Activated T-helper 1 cell treated with Interleukin-2 at 50 U/mL for 16 hours (primary cell): Measurements from ENCODE around the gene BPIFB4.
"Not testable (repeated sequence)": the region's sequence is repeated elsewhere in the genome, so short reads cannot be mapped to it uniquely, and the experiment has no call there.

Experiments used
- DNase-seq: peaks from one replicate; pipeline ENCODE4 v3.0.0-alpha.2; 2020; ENCODE audit warnings: low read depth

Gene BPIFB4

DNA sequence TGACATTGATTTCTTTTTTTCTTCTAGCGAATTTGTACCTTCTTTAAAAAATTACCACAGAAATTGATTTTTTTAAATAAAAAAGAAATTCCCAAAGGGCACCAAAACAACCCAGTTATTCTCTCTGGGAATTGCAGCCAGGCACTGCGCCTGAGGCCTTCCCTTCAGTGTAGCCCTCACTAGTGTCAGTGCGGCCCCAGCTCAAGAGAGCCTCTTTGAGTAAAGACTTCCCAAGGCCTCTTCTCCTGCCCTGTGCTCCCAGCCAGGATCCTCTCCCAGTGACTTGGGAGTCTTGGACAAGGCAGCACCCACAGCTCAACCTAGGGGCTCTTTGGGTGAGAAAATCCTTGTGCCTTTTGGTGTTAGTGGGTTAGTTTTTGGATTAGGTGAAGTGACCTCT, 41.5 kb downstream of the BPIFB4 start:
- DNase-seq, result no peak

DNA sequence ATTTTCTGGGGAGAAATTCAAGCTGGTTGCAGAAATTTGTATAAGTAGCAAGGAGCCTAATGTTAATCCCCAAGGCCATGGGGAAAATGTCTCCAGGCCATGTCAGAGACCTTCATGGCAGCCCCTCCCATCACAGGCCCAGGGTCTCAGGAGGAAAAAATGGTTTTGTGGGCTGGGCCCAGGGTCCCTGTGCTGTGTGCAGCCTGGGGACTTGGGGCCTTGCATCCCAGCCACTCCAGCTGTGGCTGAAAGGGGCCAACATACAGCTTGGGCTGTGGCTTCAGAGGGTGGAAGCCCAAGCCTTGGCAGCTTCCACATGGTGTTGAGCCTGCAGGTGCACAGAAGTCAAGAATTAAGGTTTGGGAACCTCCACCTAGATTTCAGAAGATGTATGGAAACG, 42.9 kb downstream of the BPIFB4 start:
- DNase-seq, result not testable (repeated sequence)

DNA sequence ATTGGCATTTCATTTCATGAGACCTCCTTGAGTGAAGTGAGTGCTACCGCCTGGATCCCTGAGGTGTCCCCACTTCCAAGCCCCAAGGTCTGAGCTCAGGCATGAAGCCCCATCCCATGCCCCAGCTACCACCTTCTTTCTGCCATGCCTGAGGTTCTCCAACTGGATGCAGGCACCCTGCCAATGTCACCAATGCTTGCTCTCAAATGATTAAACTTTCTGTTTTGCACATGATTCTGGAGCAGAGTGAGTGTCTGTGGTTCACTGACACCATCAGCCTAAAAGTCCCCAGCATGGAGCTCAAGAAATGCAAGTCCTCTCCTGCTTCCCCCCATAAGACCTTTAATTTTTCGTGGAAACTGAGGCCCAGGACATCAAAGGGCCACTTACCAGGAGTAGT, 44.8 kb downstream of the BPIFB4 start:
- DNase-seq, result no peak

DNA sequence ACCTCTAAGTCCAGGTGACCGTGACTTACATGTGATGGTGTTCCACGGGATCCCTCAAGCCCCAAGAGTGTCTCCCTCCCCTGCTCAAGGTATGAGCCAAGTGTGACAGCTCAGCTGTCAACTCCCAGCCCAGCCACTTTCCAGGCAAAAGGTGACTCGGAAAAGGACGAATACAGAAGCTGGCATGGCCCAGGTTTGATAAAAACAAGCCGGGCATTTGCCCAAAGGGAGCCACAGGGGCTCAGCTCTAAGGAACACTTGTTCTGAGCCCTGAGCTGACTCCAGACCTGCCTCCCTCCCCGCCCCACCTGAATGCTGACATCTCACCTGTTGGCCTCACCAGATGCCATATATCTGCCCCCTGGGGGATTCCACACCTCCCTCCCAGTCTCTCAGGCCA, 45.6 kb downstream of the BPIFB4 start:
- no peak for DNase-seq

DNA sequence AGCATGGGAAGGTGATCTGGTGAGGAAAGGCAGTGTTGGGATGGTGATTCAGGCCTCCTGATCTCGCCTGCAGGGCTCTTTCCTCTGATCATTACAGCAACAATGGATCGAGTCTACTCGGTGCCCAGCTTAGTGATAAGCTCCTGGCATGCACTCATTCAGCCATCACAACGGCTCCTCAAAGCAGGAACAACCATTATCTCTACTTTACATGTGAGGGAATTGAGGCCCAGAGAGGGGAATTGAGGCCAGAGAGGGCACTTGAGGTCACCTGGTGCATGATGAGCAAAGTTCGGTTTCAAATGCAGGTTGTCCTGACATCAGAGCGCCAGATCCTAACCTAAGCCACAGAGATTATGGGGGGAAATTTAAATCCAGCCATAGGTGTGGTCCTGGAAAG, 46.5 kb downstream of the BPIFB4 start:
- no peak for DNase-seq

DNA sequence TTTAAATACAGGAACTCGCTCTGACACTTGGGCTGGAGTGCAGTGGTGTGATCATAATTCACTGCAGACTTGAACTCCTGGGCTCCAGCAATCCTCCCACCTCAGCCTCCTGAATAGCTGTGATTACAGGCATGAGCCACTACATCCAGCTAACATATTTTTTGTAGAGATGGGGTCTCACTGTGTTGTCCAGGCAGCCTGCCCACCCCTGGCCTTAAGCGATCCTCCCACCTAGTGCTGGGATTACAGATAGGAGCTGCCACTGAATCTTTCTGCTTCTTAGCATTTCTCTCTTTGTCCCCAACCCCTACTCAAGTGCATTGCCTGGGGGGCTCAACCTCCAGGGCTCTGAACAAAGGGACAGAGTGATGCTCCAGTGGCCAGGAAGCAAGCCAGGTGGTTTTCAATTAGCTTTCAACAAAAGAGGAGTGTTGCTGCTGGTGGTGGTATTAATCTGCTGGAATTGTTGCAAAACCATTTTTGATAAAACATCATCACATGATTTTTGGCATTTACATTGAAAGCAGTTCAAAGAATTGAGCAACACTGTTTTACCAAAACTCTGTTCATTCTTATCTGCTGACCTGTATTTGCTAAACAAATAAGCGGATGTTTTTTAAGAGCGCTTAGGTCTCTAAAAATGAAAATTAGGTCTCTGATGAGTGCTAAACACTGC, 48.1 kb downstream of the BPIFB4 start:
- DNase-seq, result no peak

DNA sequence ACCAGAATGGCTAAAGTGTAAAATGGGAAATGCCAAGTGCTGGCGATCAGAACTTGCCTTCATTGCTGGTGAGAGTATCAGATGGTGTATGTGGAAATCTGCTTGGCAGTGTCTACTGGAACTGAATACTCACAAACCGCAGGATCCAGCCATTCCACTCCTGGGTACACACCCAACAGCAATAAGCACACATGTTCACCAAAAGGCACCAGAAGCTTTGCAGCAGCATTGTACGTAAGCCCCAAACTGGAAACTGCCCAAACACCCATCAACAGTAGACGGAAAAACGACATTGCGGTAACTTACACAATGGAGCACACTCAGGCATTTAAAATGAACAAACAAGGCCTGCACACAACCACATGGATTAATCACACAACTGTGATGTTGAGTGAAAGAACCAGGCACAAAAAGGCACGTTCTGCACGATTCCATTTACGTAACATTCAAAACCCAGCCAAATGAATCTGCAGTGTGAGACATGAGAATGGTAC, 51.2 kb downstream of the BPIFB4 start:
- no peak for DNase-seq

DNA sequence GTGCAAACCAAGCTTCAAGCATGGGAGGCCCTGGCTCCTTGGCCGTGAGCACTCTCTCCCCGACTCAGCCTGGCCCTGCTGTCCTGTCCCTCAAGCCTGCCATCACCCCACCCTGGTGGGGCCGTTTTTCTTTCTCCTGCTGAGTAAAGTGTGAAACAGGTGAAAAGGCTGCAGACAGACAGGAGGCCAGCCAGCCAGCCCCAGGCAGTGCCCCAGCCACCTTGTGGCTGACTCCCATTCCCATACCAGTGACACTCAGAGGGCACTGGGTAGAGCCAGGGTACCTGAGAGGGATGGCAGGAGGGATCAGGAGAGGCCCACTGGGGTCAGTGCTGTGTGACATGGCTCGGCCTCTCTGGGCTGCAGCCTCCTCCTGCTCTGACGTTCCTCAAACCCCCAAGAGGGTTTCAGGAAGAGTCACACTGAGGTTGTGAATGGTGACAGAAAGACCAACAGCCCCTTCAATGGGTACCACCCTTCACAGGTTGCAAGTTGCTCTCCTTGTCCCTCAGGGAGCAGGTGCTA, 52.6 kb downstream of the BPIFB4 start:
- DNase-seq, result no peak

DNA sequence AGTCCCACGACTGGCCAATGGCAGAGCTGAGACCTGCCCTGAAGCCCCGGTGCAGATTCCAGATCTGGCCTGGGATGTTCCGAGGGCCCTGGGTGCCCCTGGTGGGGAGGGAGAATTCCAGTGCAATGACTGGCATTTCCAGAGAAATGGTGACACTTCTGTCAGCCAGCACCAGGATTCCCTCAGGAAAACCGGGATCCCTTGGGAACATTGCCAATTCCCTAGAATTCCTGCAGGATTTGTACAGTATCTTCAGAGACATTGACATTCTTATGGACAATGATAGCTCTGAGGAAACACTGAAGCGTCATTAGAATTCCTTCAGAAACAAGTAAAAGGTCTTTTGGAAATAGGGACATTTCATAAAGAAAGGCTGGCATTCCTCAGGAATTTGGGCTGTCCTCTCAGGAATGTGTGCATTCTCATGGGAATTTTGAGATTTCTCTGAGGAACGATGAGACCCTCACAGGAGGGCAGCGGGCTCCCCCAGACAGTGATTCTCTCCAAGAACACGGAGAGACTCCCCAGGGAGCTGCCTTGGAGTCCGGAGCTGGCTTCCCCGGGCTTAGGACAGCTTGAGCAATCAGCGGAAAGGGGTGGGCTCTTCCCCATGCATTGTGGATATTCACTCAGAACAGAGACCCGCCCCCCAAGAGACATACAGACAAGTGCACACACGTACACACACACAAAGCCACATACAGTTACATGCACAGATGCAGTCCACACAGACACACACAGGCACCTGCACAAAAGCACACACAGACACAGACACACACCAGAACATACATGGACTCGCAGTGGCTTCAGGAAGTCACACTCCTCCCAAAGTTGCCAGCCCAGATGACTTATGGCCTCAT, 53.3 kb downstream of the BPIFB4 start:
- no peak for DNase-seq

DNA sequence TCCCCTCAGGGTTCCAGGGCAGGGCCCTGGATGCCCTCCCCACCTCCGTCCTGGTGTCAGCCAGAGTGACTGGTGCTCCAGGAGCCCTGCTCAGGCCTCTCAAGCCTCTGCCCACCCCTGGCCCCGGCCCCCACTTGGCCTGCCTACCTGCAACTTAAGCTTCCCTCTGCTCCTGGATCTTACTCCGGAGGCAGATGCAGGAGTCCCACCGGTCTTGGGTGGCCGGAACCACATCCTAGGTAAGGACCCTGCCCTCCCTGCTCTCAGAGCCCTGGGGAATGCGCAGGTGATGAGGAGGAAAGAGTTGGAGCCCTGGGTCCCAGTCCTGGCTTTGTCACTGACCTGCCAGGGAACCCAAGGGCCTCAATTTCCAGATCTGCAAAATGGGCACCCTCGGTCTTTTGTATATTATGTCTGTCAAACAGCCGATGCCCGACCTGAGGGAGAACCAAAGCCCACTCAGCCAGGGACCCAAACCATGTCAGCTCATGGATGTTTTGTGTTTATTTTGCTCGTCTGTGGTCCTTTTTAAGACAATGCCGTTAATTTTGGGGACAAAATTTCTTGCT, 54.0 kb downstream of the BPIFB4 start:
- DNase-seq, result no peak

DNA sequence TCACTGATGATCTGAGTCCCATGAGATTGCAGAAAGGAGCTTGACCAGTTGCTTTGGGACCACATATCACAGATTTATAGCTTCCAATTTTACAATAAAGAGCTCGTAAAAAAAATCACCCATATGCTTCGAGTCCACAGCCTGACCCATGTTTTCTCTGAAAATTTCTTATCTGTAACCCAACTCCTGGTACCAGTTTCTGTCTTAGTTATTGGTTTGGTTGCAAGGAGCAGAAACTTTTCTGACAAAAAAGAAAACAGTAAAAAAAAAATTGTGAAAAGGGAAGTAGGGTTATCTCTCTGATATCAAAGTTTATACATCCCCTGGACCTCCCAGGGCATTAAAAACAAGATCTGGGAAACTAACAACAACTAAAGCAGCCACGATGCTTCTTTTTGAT, 57.8 kb downstream of the BPIFB4 start:
- no peak for DNase-seq

DNA sequence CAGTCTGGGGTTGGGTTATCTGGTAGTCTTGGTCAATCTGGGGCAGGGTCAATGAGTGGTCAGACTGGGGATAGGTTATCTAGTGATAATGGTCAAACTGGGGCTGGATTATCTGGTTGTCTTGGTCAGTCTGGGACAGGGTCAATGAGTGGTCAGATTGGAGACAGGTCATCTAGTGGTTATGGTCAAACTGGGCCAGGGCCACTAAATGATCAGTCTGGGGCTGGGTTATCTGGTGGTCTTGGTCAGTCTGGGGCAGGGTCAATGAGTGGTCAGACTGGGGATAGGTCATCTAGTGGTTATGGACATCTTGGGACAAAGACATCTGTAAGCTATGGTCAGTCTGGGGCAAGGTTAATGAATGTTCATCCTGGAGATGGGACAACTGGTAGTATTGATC, 60.0 kb downstream of the BPIFB4 start:
- DNase-seq, result no peak

DNA sequence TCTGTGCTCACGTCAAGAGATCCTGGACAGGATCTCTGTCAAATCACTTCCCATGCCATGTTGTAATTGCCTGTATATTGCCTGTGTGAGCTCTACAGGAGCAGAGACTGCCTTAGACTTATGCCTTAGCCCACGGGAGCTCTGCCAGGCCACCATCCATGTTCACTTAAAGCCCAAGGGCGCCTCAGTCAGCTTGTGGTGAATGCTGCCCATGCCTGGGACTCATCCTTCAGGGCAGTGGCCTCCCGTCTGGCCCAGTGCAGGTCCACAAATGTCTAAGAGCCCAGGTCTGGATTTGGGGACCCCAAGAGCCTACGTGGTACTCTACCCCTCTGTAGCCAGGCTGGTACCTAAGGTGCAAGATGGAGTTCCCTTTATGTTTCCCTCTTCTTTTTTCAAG, 66.1 kb downstream of the BPIFB4 start:
- DNase-seq, result no peak

DNA sequence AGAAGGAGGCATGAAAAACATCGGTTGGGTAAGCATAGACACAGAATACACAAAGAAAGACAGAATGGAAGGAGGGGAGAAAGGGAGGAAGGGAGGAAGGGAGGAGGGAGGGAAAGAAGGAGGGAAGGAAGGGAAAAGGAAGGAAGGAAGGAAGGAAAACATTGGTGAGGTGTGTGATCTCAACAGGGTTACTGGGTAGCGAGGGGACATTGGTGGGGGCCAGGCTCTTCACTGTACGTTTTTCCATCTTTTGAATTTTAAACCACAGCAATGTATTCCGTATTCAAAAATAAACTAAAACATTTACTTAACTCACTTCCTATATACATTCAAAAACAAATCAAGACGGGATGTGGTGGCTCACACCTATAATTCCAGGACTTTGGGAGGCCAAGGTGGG, 67.9 kb downstream of the BPIFB4 start:
- no peak for DNase-seq

DNA sequence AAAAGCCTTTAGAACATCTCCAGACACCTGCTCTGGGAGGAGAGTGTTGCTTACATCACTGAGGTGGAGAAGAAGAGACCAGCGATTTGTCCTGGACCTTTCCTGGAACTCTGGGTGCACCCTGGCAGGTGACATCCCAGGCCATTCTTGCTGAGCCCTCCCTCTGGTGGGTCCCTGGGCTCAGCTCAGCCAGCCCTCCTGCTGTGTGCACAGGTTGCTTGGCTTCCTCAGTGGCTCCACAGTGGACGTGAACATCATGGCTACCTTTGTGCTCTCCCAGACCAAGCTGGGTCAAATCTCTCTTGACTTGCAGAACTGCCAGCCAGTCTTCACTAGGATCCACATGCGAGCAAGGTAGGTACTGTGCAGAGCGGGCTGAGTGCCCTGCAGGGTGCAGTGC, 68.6 kb downstream of the BPIFB4 start:
- DNase-seq, result no peak

DNA sequence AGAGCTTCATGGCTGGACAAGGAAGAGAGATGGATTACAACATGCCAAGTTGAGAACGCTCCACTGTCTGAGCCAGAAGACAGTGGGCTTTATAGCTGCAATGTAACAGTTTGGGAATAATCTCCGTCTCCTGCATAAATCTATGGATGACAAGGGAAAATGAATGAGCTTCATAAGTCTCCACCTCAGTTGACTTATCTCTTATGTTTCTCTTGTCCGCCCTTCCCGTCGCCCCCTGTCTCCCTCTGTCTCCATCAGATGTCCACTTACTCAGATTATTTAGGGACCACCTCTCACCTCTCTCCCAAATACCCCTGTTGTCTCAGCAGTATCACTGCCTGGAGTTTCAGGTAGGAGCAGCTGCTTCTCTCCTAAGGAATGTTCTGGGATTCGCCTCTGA, 74.8 kb downstream of the BPIFB4 start:
- no peak for DNase-seq

DNA sequence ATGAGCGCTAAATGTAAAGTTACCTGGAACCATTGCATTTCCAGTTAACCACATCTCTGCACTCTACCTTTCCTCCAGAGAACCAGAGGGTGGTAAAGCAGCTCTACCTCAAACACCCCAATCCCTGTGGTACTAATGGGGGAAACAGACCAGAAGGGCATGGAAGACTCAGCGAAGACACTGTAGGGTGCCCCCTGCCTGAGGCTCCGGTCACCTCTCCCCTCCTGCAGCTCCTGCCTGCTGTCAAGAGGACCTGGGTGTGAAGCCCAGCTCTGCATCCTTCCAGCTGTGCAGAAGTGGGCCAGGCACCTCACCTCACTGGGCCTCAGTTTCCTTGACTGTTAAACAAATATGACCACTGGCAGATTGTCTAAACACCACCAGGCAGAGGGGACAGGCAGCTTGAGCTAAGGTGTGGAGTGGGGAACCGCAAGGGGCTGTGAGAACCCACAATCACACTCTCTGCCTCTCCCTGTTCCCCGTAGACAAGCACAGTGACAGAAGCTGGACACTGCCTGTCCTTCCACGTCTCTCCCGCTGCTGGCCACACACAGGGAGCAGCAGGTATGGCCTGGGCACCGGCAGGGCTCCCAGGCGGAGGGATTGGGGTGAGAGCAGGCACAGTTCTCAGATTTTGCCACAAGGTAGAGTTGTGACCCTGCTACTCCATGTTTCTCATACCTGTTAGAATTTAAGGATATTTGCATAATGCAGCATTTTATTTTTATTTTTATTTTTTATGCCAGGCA, 79.4 kb downstream of the BPIFB4 start:
- DNase-seq, result no peak

DNA sequence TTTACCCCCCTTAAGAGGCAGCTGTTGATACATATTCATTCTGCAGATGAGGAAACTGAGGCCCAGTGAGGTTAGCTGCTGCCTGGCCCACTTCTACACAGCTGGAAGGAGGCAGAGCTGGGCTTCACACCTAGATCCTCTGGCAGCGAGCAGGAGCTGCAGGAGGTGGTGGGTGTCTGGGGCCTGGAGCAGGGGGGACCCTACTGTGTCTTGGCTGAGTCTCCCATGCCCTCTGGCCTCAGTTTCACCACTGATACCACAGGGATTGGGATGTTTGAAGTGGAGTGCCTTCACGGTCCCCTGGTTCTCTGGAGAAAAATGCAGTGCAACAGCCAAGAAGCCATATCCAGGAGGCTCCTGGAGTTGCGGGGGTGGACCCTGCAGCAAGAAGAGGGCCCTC, 80.3 kb downstream of the BPIFB4 start:
- DNase-seq, result no peak

DNA sequence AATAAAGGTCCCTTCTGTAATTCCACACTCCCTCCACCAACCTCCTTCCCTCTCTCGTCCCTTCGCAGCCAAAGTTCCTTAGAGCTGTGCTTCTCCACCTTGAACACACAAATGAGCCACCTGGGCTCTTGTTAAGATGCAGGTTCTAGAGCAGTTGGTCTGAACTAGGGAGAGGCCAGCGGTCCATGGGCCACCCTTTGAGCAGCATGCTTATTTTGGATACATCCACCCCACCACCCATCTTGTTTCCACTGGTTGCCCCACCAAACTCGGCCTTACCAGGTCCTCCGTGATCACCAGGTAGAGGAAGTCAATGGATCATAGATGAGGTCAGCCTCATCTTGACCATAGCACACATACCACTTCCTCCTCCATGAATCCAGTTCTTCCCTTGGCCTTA, 81.2 kb downstream of the BPIFB4 start:
- no peak for DNase-seq
